ENCODE data around the gene ANKRD60. TPM values are rescaled to one million over a fixed set of nuclear protein-coding genes. Genes with fewer than 3 reads are reported as not detected.

ANKRD60 gene
- not detected in 3 replicates for total RNA-seq
- long read RNA-seq = 0 reads

GRCh38 chr20:58228484-58229197, at the start of gene ANKRD60:
Gene ANKRD60, minus strand, starts transcription at chr20:58228653. Its CDS starts 0 bp downstream, at chr20:58228653.
- H3K9me3 Mint-ChIP-seq (ENCODE audit: low read depth) = no peaks in the 10 kb centered on the region
- no peak within 1 kb of the TSS for H3K27ac Mint-ChIP-seq (ENCODE audit: unreplicated experiment)
- H3K4me1 Mint-ChIP-seq (ENCODE audit: low read depth) = peaks cover 12% of the 10 kb centered on the region
- DNase-seq (ENCODE audit: low spot score) = no peak
- H3K36me3 Mint-ChIP-seq (ENCODE audit: low read depth) = peaks cover 5% of the 10 kb centered on the region
- no peak for TF ChIP-seq CTCF (IDR thresholded peaks at IDR 0.05)
- H3K4me3 Mint-ChIP-seq (ENCODE audit: unreplicated experiment) = peak within 1 kb of the TSS; percentile 70
- peaks cover 37% of the 10 kb centered on the region for H3K27me3 Mint-ChIP-seq (ENCODE audit: low read depth)

- no peak overlapping the region for H3K27ac Mint-ChIP-seq (ENCODE audit: unreplicated experiment)
- no peak for TF ChIP-seq CTCF (IDR thresholded peaks at IDR 0.05)
- H3K4me3 Mint-ChIP-seq (ENCODE audit: unreplicated experiment) = no peak overlapping the region
- H3K36me3 Mint-ChIP-seq (ENCODE audit: low read depth) = no peaks in the 10 kb centered on the region
- no peak for DNase-seq (ENCODE audit: low spot score)
- H3K4me1 Mint-ChIP-seq (ENCODE audit: low read depth) = no peaks in the 10 kb centered on the region
- H3K27me3 Mint-ChIP-seq (ENCODE audit: low read depth) = no peaks in the 10 kb centered on the region
- peaks cover 11% of the 10 kb centered on the region for H3K9me3 Mint-ChIP-seq (ENCODE audit: low read depth)
These were observed 49.4 kb upstream of the ANKRD60 start for GRCh38 chr20:58277578-58278472.

GRCh38 chr20:58277107-58277506, 48.7 kb upstream of the ANKRD60 start:
- no peaks in the 10 kb centered on the region for H3K36me3 Mint-ChIP-seq (ENCODE audit: low read depth)
- no peak for DNase-seq (ENCODE audit: low spot score)

GRCh38 chr20:58274384-58274783, 45.9 kb upstream of the ANKRD60 start:
- no peak overlapping the region for H3K27ac Mint-ChIP-seq (ENCODE audit: unreplicated experiment)
- no peak for DNase-seq (ENCODE audit: low spot score)
- TF ChIP-seq CTCF (IDR thresholded peaks at IDR 0.05) = no peak
- H3K27me3 Mint-ChIP-seq (ENCODE audit: low read depth) = no peaks in the 10 kb centered on the region
- H3K4me1 Mint-ChIP-seq (ENCODE audit: low read depth) = no peaks in the 10 kb centered on the region
- peaks cover 11% of the 10 kb centered on the region for H3K9me3 Mint-ChIP-seq (ENCODE audit: low read depth)
- no peak overlapping the region for H3K4me3 Mint-ChIP-seq (ENCODE audit: unreplicated experiment)
- H3K36me3 Mint-ChIP-seq (ENCODE audit: low read depth) = peaks cover 5% of the 10 kb centered on the region

More at GRCh38 chr20:58277107-58277506, 48.7 kb upstream of the ANKRD60 start:
- H3K4me1 Mint-ChIP-seq (ENCODE audit: low read depth) = no peaks in the 10 kb centered on the region
- no peak overlapping the region for H3K27ac Mint-ChIP-seq (ENCODE audit: unreplicated experiment)
- H3K4me3 Mint-ChIP-seq (ENCODE audit: unreplicated experiment) = no peak overlapping the region
- TF ChIP-seq CTCF (IDR thresholded peaks at IDR 0.05) = no peak
- no peaks in the 10 kb centered on the region for H3K27me3 Mint-ChIP-seq (ENCODE audit: low read depth)
- peaks cover 11% of the 10 kb centered on the region for H3K9me3 Mint-ChIP-seq (ENCODE audit: low read depth)

GRCh38 chr20:58271606-58272351, 43.3 kb upstream of the ANKRD60 start:
- H3K27ac Mint-ChIP-seq (ENCODE audit: unreplicated experiment) = no peak overlapping the region
- H3K27me3 Mint-ChIP-seq (ENCODE audit: low read depth) = no peaks in the 10 kb centered on the region
- TF ChIP-seq CTCF (IDR thresholded peaks at IDR 0.05) = no peak
- H3K9me3 Mint-ChIP-seq (ENCODE audit: low read depth) = peaks cover 11% of the 10 kb centered on the region
- no peak overlapping the region for H3K4me3 Mint-ChIP-seq (ENCODE audit: unreplicated experiment)
- H3K4me1 Mint-ChIP-seq (ENCODE audit: low read depth) = no peaks in the 10 kb centered on the region
- peaks cover 16% of the 10 kb centered on the region for H3K36me3 Mint-ChIP-seq (ENCODE audit: low read depth)
- no peak for DNase-seq (ENCODE audit: low spot score)

All from chondrocyte (in vitro differentiated cells).